ENCODE data around the gene PFN3.

Gene PFN3

GRCh38 chr5:177353093-177353492 is 47.4 kb downstream of the PFN3 start:
- no peak for TF ChIP-seq CTCF (IDR thresholded peaks at IDR 0.05)

GRCh38 chr5:177351392-177352329 is 48.8 kb downstream of the PFN3 start, which contains the start of gene LMAN2:
Gene LMAN2, minus strand, starts transcription at chr5:177351668. Its CDS starts 21 bp downstream, at chr5:177351647.
- TF ChIP-seq CTCF (IDR thresholded peaks at IDR 0.05) = no peak

GRCh38 chr5:177350776-177351391 is 49.6 kb downstream of the PFN3 start:
- no peak for TF ChIP-seq CTCF (IDR thresholded peaks at IDR 0.05)
